Karpas-422 (cell line): ENCODE results near the gene PKHD1. TPM values are rescaled to one million over a fixed set of nuclear protein-coding genes. Genes with fewer than 3 reads are reported as not detected.
A peak's percentile ranks its signal among the peaks of the same experiment; 100 is the strongest.

Experiments
- DNase-seq: peaks from one replicate; pipeline ENCODE4 v3.0.0-alpha.2; 2015
- H2AFZ ChIP-seq: fragments of 200-600 bp; sonication (generic); 2 replicates; pipeline ENCODE4 v1.6.1; 2014; ENCODE audit warnings: antibody characterized with exemption, low read length, mixed read lengths
- H3K27ac ChIP-seq: fragments of 200-600 bp; sonication (generic); 2 replicates; pipeline ENCODE4 v1.5.1; 2014; ENCODE audit warnings: mild to moderate bottlenecking, low read length, moderate library complexity
- H3K27me3 ChIP-seq: fragments of 200-600 bp; sonication (generic); 2 replicates; pipeline ENCODE4 v1.6.1; 2014; ENCODE audit warnings: low read length, mixed read lengths
- H3K36me3 ChIP-seq: fragments of 200-600 bp; sonication (generic); 2 replicates; pipeline ENCODE4 v1.6.1; 2014; ENCODE audit warnings: low read length, mixed read lengths; ENCODE audit not compliant: insufficient read depth
- H3K4me1 ChIP-seq: fragments of 200-600 bp; sonication (generic); 2 replicates; pipeline ENCODE4 v1.6.1; 2014; ENCODE audit warnings: mild to moderate bottlenecking, low read length, mixed read lengths
- H3K4me2 ChIP-seq: fragments of 200-600 bp; sonication (generic); 2 replicates; pipeline ENCODE4 v1.6.1; 2014; ENCODE audit warnings: low read length, low read depth, mild to moderate bottlenecking; ENCODE audit not compliant: poor library complexity, severe bottlenecking
- H3K4me3 ChIP-seq: fragments of 200-600 bp; sonication (generic); 2 replicates; pipeline ENCODE4 v1.5.1; 2014; ENCODE audit warnings: mild to moderate bottlenecking, antibody characterized with exemption, low read length, mixed read lengths
- H3K79me2 ChIP-seq: fragments of 200-600 bp; sonication (generic); 2 replicates; pipeline ENCODE4 v1.6.1; 2014; ENCODE audit warnings: mild to moderate bottlenecking, low read length, mixed read lengths
- H3K9ac ChIP-seq: fragments of 200-600 bp; sonication (generic); 2 replicates; pipeline ENCODE4 v1.6.0; 2014; ENCODE audit warnings: low read length
- H3K9me2 ChIP-seq: fragments of 200-600 bp; sonication (generic), shearing (Covaris generic); replicated peaks from 2 replicates; pipeline ENCODE4 v1.6.0; 2014; ENCODE audit warnings: mild to moderate bottlenecking, low read length, moderate library complexity; ENCODE audit not compliant: insufficient read depth
- H3K9me3 ChIP-seq: fragments of 300-700, 200-600 bp; sonication (generic); 2 replicates; pipeline ENCODE4 v1.6.1; 2014; ENCODE audit warnings: low read length, mixed read lengths
- H4K20me1 ChIP-seq: fragments of 200-600 bp; sonication (generic); 2 replicates; pipeline ENCODE4 v1.6.1; 2014; ENCODE audit warnings: mild to moderate bottlenecking, antibody characterized with exemption, low read length, low read depth; ENCODE audit not compliant: insufficient read depth
- total RNA-seq: library from RNA; depleted of rRNA; stranded (reverse); fragments of >200 nt; shearing (Covaris generic); gene quantifications from 2 replicates; pipeline ENCODE4 v1.2.3, GENCODE V29; 2014; ENCODE audit warnings: low replicate concordance

PKHD1 gene
- total RNA-seq, 1 experiment from 2014 or later = 0.11 TPM

- Histone ChIP-seq H3K27ac (no peak overlapping the region), H2AFZ (no peak overlapping the region), H3K9me3 (no peaks in the 10 kb centered on the region), H3K79me2 (no peaks in the 10 kb centered on the region), H3K9ac (no peak overlapping the region), H4K20me1 (no peaks in the 10 kb centered on the region), H3K9me2 (no peaks in the 10 kb centered on the region), H3K4me3 (no peak overlapping the region), H3K4me1 (no peaks in the 10 kb centered on the region), H3K4me2 (no peak overlapping the region), H3K36me3 (no peaks in the 10 kb centered on the region), H3K27me3 (no peaks in the 10 kb centered on the region)
- DNase-seq = no peak
These were observed 74.8 kb downstream of the PKHD1 start for GRCh38 chr6:52012582-52012981.

GRCh38 chr6:52010806-52011205, 76.6 kb downstream of the PKHD1 start:
- Histone ChIP-seq H3K4me3 (no peak overlapping the region), H3K9me2 (no peaks in the 10 kb centered on the region), H3K9ac (no peak overlapping the region), H3K4me2 (no peak overlapping the region), H3K4me1 (no peaks in the 10 kb centered on the region), H2AFZ (no peak overlapping the region), H3K27ac (no peak overlapping the region), H4K20me1 (no peaks in the 10 kb centered on the region), H3K27me3 (no peaks in the 10 kb centered on the region), H3K36me3 (no peaks in the 10 kb centered on the region), H3K9me3 (no peaks in the 10 kb centered on the region), H3K79me2 (no peaks in the 10 kb centered on the region)
- DNase-seq = no peak

GRCh38 chr6:52010145-52010544, 77.3 kb downstream of the PKHD1 start:
- Histone ChIP-seq H3K9me3 (no peaks in the 10 kb centered on the region), H3K27me3 (no peaks in the 10 kb centered on the region), H3K4me1 (no peaks in the 10 kb centered on the region), H3K36me3 (no peaks in the 10 kb centered on the region), H3K4me3 (no peak overlapping the region), H3K79me2 (no peaks in the 10 kb centered on the region), H3K4me2 (no peak overlapping the region), H3K9ac (no peak overlapping the region), H4K20me1 (no peaks in the 10 kb centered on the region), H2AFZ (no peak overlapping the region), H3K9me2 (no peaks in the 10 kb centered on the region), H3K27ac (no peak overlapping the region)
- no peak for DNase-seq

DNA sequence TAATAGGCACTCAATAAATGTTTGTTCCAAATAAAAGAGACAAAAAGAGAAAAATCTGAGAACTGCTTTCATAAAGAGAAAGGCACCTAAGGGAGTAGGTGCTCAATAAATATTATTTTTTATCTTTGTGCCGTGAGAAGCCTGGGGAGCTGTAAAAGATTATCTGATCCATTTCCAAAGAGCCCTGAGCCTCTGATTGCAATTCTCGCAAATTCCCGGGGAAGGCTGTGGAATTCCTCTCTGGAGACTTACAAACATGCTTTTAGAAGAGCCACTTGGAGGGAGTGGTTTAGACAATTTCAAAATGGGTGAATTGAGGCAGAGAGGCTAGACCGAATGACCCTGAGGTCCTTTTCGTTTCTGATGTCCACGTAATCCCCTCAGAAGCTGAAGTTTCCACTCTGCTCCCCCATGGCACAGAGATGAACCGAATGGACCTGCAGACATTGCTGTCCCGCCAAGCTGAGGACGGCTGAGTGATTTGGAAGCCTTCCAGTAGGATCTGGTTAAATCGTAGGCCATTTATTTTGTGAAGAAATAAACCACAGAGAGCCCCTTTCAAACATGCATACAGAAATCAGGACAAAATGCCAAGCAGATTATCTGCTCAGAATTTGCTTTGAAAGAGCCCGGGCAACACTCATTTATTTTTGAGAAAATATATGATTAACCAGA, 77.8 kb downstream of the PKHD1 start:
- Histone ChIP-seq H4K20me1 (no peaks in the 10 kb centered on the region), H3K9me2 (no peaks in the 10 kb centered on the region), H3K36me3 (no peaks in the 10 kb centered on the region), H3K4me3 (no peak overlapping the region), H2AFZ (no peak overlapping the region), H3K4me1 (no peaks in the 10 kb centered on the region), H3K4me2 (no peak overlapping the region), H3K27me3 (no peaks in the 10 kb centered on the region), H3K79me2 (no peaks in the 10 kb centered on the region), H3K9me3 (no peaks in the 10 kb centered on the region), H3K9ac (no peak overlapping the region), H3K27ac (no peak overlapping the region)
- DNase-seq = no peak

GRCh38 chr6:52000064-52000463, 87.3 kb downstream of the PKHD1 start:
- no peak for DNase-seq
- Histone ChIP-seq H2AFZ (no peak overlapping the region), H4K20me1 (no peaks in the 10 kb centered on the region)

GRCh38 chr6:51996296-51996947, 91.0 kb downstream of the PKHD1 start:
- no peak overlapping the region for H2AFZ ChIP-seq
- no peak overlapping the region for H3K27ac ChIP-seq
- no peaks in the 10 kb centered on the region for H3K9me3 ChIP-seq
- peak overlapping the region; percentile 49 for H3K4me2 ChIP-seq
- peak; percentile 69 for DNase-seq
- H3K9me2 ChIP-seq = no peaks in the 10 kb centered on the region
- H3K79me2 ChIP-seq = no peaks in the 10 kb centered on the region
- peaks cover 10% of the 10 kb centered on the region for H3K4me1 ChIP-seq
- no peak overlapping the region for H3K9ac ChIP-seq
- H3K4me3 ChIP-seq = no peak overlapping the region
- no peaks in the 10 kb centered on the region for H3K27me3 ChIP-seq
- H3K36me3 ChIP-seq = no peaks in the 10 kb centered on the region
- no peaks in the 10 kb centered on the region for H4K20me1 ChIP-seq

More at GRCh38 chr6:52000064-52000463, 87.3 kb downstream of the PKHD1 start:
- Histone ChIP-seq H3K9me3 (no peaks in the 10 kb centered on the region), H3K79me2 (no peaks in the 10 kb centered on the region), H3K9ac (no peak overlapping the region), H3K27me3 (no peaks in the 10 kb centered on the region), H3K4me1 (peaks cover 10% of the 10 kb centered on the region), H3K36me3 (no peaks in the 10 kb centered on the region), H3K9me2 (no peaks in the 10 kb centered on the region), H3K4me2 (no peak overlapping the region), H3K27ac (no peak overlapping the region), H3K4me3 (no peak overlapping the region)

- Histone ChIP-seq H2AFZ (no peak overlapping the region), H3K27me3 (no peaks in the 10 kb centered on the region), H3K4me3 (no peak overlapping the region), H3K79me2 (no peaks in the 10 kb centered on the region), H3K36me3 (no peaks in the 10 kb centered on the region), H3K9me3 (no peaks in the 10 kb centered on the region), H3K9me2 (no peaks in the 10 kb centered on the region), H3K4me1 (peaks cover 10% of the 10 kb centered on the region), H4K20me1 (no peaks in the 10 kb centered on the region), H3K4me2 (no peak overlapping the region), H3K9ac (no peak overlapping the region), H3K27ac (no peak overlapping the region)
- DNase-seq = no peak
These were observed 92.1 kb downstream of the PKHD1 start for GRCh38 chr6:51995214-51995755.

GRCh38 chr6:51992876-51993275, 94.5 kb downstream of the PKHD1 start:
- Histone ChIP-seq H3K9ac (no peak overlapping the region), H3K27me3 (no peaks in the 10 kb centered on the region), H3K9me3 (no peaks in the 10 kb centered on the region), H3K27ac (no peak overlapping the region), H2AFZ (no peak overlapping the region), H3K4me3 (no peak overlapping the region), H3K4me2 (no peak overlapping the region), H3K9me2 (no peaks in the 10 kb centered on the region), H3K79me2 (no peaks in the 10 kb centered on the region), H3K4me1 (peaks cover 10% of the 10 kb centered on the region), H4K20me1 (no peaks in the 10 kb centered on the region; the same call in 1 of the 2 replicates), H3K36me3 (no peaks in the 10 kb centered on the region)
- no peak for DNase-seq
